ENCODE data around the gene IFIT5. TPM values are rescaled to one million over a fixed set of nuclear protein-coding genes. Genes with fewer than 3 reads are reported as not detected.
"Not testable (repeated sequence)": the region's sequence is repeated elsewhere in the genome, so short reads cannot be mapped to it uniquely, and the experiment has no call there.

Gene IFIT5
- total RNA-seq, 8 experiments from 2014 or later = 18.6 to 45.2 (median 21.8) TPM

GRCh38 chr10:89384474-89385340 is 29.7 kb upstream of the IFIT5 start:
- H3K27ac ChIP-seq = no peak overlapping the region
- in situ Hi-C loops (cut with MboI; ENCODE audit: low pct_unique_long_range_greater_than_20kb in 2 of 9, low sequenced_read_pairs in 9 of 9, unreplicated experiment in 9 of 9) = loop anchor here in 2 of 9 experiments (25.0 kb wide), 1 partner anchor 347 kb away; no protein-coding TSS in a partner anchor
- no peak for ATAC-seq (replicated peaks in 6 of 8)
- 36 to 100% (median 91%) methylated on average over 1 to 4 of the region's 4 CpGs; no CpG with 5 or more reads in 1 of the 10 experiments for WGBS, 10 experiments
- H3K4me1 ChIP-seq (replicated peaks in 1 of 2) = no peaks in the 10 kb centered on the region
- H3K4me3 ChIP-seq = no peak overlapping the region

DNA sequence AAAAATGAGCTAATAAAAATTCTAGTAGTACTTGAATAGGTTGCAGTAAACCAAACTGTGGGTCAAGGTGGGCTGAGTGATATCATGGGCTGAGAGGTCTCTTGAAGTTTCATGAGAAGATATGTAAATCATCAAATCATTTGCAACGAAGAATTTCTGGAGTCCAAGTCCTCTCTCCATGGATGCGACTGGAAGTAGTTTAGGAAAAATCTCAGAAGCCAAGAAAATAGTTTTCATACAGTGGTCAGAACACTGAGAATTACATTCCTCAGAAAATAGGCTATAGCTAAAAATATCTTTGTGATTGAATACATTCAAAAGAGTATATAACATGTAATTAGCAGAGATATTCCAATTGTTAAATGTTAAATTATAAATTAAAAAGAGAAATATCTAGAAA is 25.6 kb upstream of the IFIT5 start:
- peaks cover 3 to 7% of the 10 kb centered on the region in 2 donors for H3K4me1 ChIP-seq (replicated peaks in 1 of 2)
- H3K27ac ChIP-seq = no peak overlapping the region
- no peak for ATAC-seq (replicated peaks in 6 of 8)
- in situ Hi-C loops (cut with MboI; ENCODE audit: low pct_unique_long_range_greater_than_20kb in 2 of 9, low sequenced_read_pairs in 9 of 9, unreplicated experiment in 9 of 9) = loop anchor here in 2 of 9 experiments (25.0 kb wide), 1 partner anchor 352 kb away; no protein-coding TSS in a partner anchor
- 15 to 96% (median 55%) methylated on average over 1 to 2 of the region's 2 CpGs for WGBS, 10 experiments
- no peak overlapping the region for H3K4me3 ChIP-seq

GRCh38 chr10:89389254-89389653 is 25.1 kb upstream of the IFIT5 start:
- H3K4me1 ChIP-seq (replicated peaks in 1 of 2) = peaks cover 3 to 7% of the 10 kb centered on the region in 2 donors
- no peak overlapping the region for H3K4me3 ChIP-seq
- ATAC-seq (replicated peaks in 6 of 8) = peak in 2 of 8 experiments; percentile 29 to 30
- 0 to 90% (median 67%) methylated on average over 1 of the region's 1 CpG for WGBS, 10 experiments
- H3K27ac ChIP-seq = no peak overlapping the region
- in situ Hi-C loops (cut with MboI; ENCODE audit: low pct_unique_long_range_greater_than_20kb in 2 of 9, low sequenced_read_pairs in 9 of 9, unreplicated experiment in 9 of 9) = loop anchor here in 2 of 9 experiments (25.0 kb wide), 1 partner anchor 352 kb away; no protein-coding TSS in a partner anchor

DNA sequence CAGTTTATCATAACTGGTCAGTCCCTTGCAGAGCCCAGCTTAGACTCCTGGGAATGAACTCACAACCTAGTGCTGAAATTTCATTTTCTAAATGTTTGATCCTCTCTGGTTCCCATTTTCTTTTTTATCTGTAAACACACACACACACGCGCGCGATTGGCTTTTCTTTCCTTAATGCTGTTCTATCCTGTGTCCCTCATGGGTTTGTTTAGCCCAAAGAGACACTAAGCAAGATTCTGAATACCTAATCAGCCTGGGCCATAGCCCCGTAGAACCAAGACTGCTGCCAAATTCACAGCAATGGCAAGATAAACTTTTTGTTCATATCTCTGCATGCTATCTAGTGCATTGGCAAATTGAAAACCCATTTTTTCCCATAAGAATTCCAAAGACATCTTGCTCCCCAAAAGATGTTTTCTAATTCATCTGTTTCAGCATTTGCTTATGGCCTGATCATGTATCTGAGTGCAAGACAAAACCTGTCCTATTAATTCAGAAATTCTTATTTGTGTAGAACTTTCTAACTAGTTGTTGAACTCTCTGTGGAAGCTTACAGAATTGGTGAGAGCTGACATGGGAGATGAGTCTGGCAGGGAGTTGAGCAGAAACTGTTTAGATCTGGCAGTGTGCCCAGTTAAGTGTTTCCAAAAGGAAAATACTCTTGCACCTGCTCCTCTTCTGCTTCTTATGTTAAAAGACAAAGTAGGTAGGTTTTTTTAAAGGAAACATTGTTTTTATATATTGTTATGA is 23.7 kb upstream of the IFIT5 start:
- Histone ChIP-seq H3K27ac (no peak overlapping the region), H3K4me1 (replicated peaks in 1 of 2) (peaks cover 3 to 7% of the 10 kb centered on the region in 2 donors), H3K4me3 (no peak overlapping the region)
- ATAC-seq (replicated peaks in 6 of 8) = no peak
- 87 to 100% (median 97%) methylated on average over 1 to 5 of the region's 5 CpGs; no CpG with 5 or more reads in 2 of the 10 experiments for WGBS, 10 experiments
- in situ Hi-C loops (cut with MboI; ENCODE audit: low pct_unique_long_range_greater_than_20kb in 2 of 9, low sequenced_read_pairs in 9 of 9, unreplicated experiment in 9 of 9) = loop anchor here in 2 of 9 experiments (25.0 kb wide), 1 partner anchor 353 kb away; no protein-coding TSS in a partner anchor

DNA sequence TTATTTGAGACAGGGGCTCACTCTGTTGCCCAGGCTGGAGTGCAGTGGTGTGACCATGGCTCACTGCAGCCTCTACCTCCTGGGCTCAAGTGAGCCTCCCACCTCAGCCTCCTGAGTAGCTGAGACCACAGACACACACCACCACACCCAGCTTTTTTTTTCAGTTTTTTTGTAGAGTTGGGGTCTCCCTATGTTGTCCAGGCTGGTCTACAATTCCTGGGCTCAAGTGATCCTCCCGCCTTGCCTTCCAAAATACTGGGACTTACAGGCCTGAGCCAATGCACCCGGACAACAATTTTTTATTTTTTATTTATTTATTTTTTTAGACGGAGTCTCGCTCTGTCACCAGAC is 23.2 kb upstream of the IFIT5 start:
- not testable (repeated sequence) for H3K4me1 ChIP-seq (replicated peaks in 1 of 2); H3K4me3 ChIP-seq; H3K27ac ChIP-seq; ATAC-seq (replicated peaks in 6 of 8)
- in situ Hi-C loops (cut with MboI; ENCODE audit: low pct_unique_long_range_greater_than_20kb in 2 of 9, low sequenced_read_pairs in 9 of 9, unreplicated experiment in 9 of 9) = loop anchor here in 2 of 9 experiments (25.0 kb wide), 1 partner anchor 354 kb away; no protein-coding TSS in a partner anchor
- 43 to 100% (median 92%) methylated on average over 1 to 4 of the region's 4 CpGs; no CpG with 5 or more reads in 2 of the 10 experiments for WGBS, 10 experiments

DNA sequence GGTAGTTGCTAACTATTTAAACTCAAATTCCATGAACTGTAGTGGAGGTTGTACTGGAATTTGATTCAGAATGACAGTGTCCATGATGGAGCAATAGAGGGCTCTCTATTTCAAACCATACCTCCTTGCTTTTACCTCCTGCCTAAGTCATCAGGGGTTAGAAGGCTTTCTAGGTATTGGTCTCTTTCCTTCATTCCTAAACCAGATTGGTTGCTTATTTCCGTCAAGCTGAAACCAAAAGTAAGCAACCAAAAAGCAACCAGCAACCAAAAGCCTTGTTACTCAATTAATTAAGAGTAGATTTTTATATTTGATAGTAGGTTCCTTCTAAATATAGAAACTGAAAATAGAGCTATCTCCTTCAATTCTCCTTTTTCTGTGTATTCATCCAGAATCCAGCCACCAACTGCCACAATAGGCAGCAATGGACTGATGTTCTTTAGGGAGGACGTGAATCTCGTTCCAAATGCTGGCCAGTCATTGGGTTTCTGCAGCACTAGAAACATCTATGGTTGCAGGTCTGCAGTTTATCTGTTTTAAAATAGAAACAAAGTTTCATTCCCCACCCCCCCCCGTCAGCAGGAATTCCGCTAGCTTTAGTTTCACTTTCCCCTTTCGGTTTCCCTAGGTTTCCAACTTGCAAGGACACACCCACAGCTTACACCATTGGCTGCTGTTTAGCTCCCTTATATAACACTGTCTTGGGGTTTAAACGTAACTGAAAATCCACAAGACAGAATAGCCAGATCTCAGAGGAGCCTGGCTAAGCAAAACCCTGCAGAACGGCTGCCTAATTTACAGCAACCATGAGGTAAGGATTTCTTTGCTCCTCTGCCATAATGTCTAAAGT is 22.2 kb upstream of the IFIT5 start, which contains the start of gene IFIT1:
TSS of gene IFIT1 (plus strand) at position 717 of the 850 bp plus-strand sequence. CDS start at position 807, 90 bp downstream.
- 5 to 32% (median 8%) methylated on average over 2 to 8 of the region's 8 CpGs; no CpG with 5 or more reads in 1 of the 10 experiments for WGBS, 10 experiments
- peak; percentile 78 to 89 (median 84) for ATAC-seq (replicated peaks in 6 of 8)
- Histone ChIP-seq H3K27ac (no peak within 1 kb of the TSS), H3K4me3 (peak within 1 kb of the TSS; percentile 18 to 42 (median 33)), H3K4me1 (replicated peaks in 1 of 2) (peaks cover 3 to 7% of the 10 kb centered on the region in 2 donors)
- in situ Hi-C loops (cut with MboI; ENCODE audit: low pct_unique_long_range_greater_than_20kb in 2 of 9, low sequenced_read_pairs in 9 of 9, unreplicated experiment in 9 of 9) = loop anchor here in 2 of 9 experiments (25.0 kb wide), 1 partner anchor 355 kb away; no protein-coding TSS in a partner anchor

GRCh38 chr10:89392974-89393373 is 21.4 kb upstream of the IFIT5 start:
- 0 to 100% (median 62%) methylated on average over 1 of the region's 2 CpGs; no CpG with 5 or more reads in 6 of the 10 experiments for WGBS, 10 experiments
- peaks cover 3 to 7% of the 10 kb centered on the region in 2 donors for H3K4me1 ChIP-seq (replicated peaks in 1 of 2)
- ATAC-seq (replicated peaks in 6 of 8) = peak in 7 of 8 experiments; percentile 3 to 46 (median 17)
- H3K27ac ChIP-seq = no peak overlapping the region
- H3K4me3 ChIP-seq = peak overlapping the region in 2 of 5 donors; percentile 33 to 42
- in situ Hi-C loops (cut with MboI; ENCODE audit: low pct_unique_long_range_greater_than_20kb in 2 of 9, low sequenced_read_pairs in 9 of 9, unreplicated experiment in 9 of 9) = loop anchor here in 2 of 9 experiments (25.0 kb wide), 1 partner anchor 356 kb away; no protein-coding TSS in a partner anchor

DNA sequence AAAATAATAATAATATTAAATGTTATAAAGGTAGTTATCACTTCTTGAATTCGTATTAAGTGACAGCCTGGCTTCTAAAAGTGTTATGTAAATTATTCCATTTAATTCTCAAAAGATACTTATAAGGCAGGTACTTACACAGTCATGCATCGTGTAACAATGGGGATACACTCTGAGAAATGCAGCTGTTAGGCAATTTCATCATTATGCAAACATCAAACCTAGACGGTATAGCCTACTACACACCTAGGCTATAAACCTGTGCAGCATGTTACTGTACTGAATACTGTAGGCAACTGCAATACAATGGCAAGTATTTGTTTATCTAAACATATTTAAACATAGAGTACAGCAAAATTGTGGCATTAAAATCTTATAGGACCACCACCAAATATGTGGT is 20.5 kb upstream of the IFIT5 start:
- in situ Hi-C loops (cut with MboI; ENCODE audit: low pct_unique_long_range_greater_than_20kb in 2 of 9, low sequenced_read_pairs in 9 of 9, unreplicated experiment in 9 of 9) = loop anchor here in 2 of 9 experiments (25.0 kb wide), 1 partner anchor 357 kb away; no protein-coding TSS in a partner anchor
- no peak for ATAC-seq (replicated peaks in 6 of 8)
- H3K27ac ChIP-seq = no peak overlapping the region
- no peak overlapping the region for H3K4me3 ChIP-seq
- 28 to 100% (median 67%) methylated on average over 1 to 3 of the region's 3 CpGs for WGBS, 10 experiments
- peaks cover 3 to 7% of the 10 kb centered on the region in 2 donors for H3K4me1 ChIP-seq (replicated peaks in 1 of 2)

DNA sequence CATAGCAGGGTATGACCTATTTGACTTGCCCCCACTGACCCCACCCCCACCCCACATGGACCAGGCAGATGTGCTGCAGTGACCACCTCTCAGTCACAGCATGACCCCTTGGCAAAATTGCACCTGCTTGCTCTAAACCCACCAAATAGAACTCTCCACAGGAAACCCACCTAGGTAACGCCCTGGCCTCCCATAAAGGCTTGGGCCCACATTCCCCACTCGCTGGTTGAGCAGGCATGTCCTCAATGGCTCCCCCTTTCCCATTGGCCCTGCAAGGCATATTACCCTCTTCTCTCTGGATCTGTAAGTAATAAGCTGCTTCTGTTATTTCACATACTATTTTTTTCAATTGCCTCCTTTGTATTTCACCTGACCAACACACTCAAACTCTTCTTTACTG is 19.2 kb upstream of the IFIT5 start:
- WGBS, 10 experiments = 80 to 100% (median 95%) methylated on average over 1 to 2 of the region's 2 CpGs; no CpG with 5 or more reads in 5 of the 10 experiments
- no peak overlapping the region for H3K4me3 ChIP-seq
- in situ Hi-C loops (cut with MboI; ENCODE audit: low pct_unique_long_range_greater_than_20kb in 2 of 9, low sequenced_read_pairs in 9 of 9, unreplicated experiment in 9 of 9) = loop anchor here in 2 of 9 experiments (25.0 kb wide), 1 partner anchor 358 kb away; no protein-coding TSS in a partner anchor
- H3K27ac ChIP-seq = no peak overlapping the region
- peaks cover 3 to 7% of the 10 kb centered on the region in 2 donors for H3K4me1 ChIP-seq (replicated peaks in 1 of 2)
- ATAC-seq (replicated peaks in 6 of 8) = no peak

DNA sequence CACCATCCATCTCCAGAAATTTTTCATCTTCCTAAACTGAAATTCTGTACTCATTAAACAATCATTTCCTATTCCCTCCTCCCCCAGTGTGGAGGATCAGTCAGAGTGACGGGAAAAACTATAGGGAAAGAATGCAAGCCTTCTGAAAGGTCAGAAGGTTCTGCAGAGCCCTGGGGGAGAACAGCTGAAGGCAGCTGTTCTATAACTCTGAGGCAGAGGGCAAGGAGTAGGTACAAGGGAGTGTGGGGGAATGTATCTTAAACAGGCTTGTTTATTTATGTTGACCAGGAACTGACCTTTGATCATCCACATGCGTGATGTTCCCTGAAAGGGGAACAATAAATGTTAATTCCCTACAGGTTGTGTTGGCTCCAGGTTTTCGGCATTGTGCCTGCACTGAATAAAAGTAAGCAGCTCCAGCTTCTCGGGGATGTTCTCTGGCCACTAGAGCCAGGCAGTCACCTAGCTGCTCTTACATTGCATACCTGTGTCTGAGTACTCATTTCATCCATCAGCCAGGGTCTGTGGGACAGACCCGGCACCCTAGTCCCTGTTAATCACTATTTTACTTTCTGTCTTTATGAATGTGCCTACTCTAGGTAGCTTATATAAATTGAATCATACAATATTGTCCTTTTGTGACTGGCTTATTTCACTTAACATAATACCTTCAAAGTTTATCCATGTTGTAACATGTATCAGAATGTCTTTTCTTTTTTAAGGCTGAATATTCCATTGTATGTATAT is 16.2 kb upstream of the IFIT5 start:
- WGBS, 10 experiments = 56 to 92% (median 70%) methylated on average over 1 to 5 of the region's 5 CpGs
- H3K4me1 ChIP-seq (replicated peaks in 1 of 2) = peaks cover 0 to 2% of the 10 kb centered on the region in 2 donors
- H3K27ac ChIP-seq = no peak overlapping the region
- peak in 1 of 8 experiments; percentile 32 for ATAC-seq (replicated peaks in 6 of 8)
- H3K4me3 ChIP-seq = no peak overlapping the region
- in situ Hi-C loops (cut with MboI; ENCODE audit: low pct_unique_long_range_greater_than_20kb in 2 of 9, low sequenced_read_pairs in 9 of 9, unreplicated experiment in 9 of 9) = loop anchor here in 2 of 9 experiments (25.0 kb wide), 1 partner anchor 361 kb away; no protein-coding TSS in a partner anchor

DNA sequence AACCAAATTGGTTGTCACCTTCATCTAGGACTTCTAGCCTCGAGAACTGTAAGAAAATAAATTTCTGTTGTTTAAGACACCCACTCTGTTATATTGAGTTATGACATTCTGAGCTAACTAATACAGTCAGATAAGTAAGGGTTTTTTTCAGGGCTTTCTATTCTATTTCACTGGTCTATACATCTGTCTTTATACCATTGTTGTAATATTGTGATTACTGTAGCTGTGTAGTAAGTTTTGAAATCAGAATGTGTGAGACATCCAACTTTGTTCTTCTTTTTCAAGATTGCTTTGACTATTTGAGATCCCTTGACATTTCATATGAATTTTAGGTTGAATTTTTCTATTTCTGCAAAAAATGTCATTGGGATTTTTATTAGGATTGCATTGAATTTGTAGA is 14.4 kb upstream of the IFIT5 start:
- no peak overlapping the region for H3K27ac ChIP-seq
- no peak for ATAC-seq (replicated peaks in 6 of 8)
- no peak overlapping the region for H3K4me3 ChIP-seq
- no peaks in the 10 kb centered on the region for H3K4me1 ChIP-seq (replicated peaks in 1 of 2)
- in situ Hi-C loops (cut with MboI; ENCODE audit: low pct_unique_long_range_greater_than_20kb in 2 of 9, low sequenced_read_pairs in 9 of 9, unreplicated experiment in 9 of 9) = loop anchor here in 2 of 9 experiments (25.0 kb wide), 1 partner anchor 363 kb away; no protein-coding TSS in a partner anchor
- 80 to 100% (median 91%) methylated on average over 1 of the region's 1 CpG; no CpG with 5 or more reads in 5 of the 10 experiments for WGBS, 10 experiments

Measured in motor neuron (in vitro differentiated cells).